ENCODE results near the gene AARS1.
"Not testable (repeated sequence)": the region's sequence is repeated elsewhere in the genome, so short reads cannot be mapped to it uniquely, and the experiment has no call there.

The AARS1 gene

GRCh38 chr16:70289229-70290094 is at the start of gene AARS1:
AARS1 (minus strand) TSS chr16:70289506; CDS start chr16:70282763, 6,743 bp downstream.
- Histone ChIP-seq H3K36me3 (ENCODE audit: insufficient read depth, low read length) (peaks cover 13% of the 10 kb centered on the region), H3K9me3 (ENCODE audit: control insufficient read depth, insufficient read depth, low read length) (no peaks in the 10 kb centered on the region), H3K4me1 (ENCODE audit: insufficient read depth, low read length) (no peaks in the 10 kb centered on the region), H3K9ac (ENCODE audit: low read depth, low read length) (peak within 1 kb of the TSS; percentile 91)

- H3K36me3 ChIP-seq (ENCODE audit: insufficient read depth, low read length) = peaks cover 8% of the 10 kb centered on the region
- H3K9me3 ChIP-seq (ENCODE audit: control insufficient read depth, insufficient read depth, low read length) = no peaks in the 10 kb centered on the region
- peaks cover 6% of the 10 kb centered on the region; the same call in 1 of the 2 replicates for H3K4me1 ChIP-seq (ENCODE audit: insufficient read depth, low read length)
- H3K9ac ChIP-seq (ENCODE audit: low read depth, low read length) = no peak overlapping the region
Measured at GRCh38 chr16:70337814-70338213, 48.5 kb upstream of the AARS1 start.

DNA sequence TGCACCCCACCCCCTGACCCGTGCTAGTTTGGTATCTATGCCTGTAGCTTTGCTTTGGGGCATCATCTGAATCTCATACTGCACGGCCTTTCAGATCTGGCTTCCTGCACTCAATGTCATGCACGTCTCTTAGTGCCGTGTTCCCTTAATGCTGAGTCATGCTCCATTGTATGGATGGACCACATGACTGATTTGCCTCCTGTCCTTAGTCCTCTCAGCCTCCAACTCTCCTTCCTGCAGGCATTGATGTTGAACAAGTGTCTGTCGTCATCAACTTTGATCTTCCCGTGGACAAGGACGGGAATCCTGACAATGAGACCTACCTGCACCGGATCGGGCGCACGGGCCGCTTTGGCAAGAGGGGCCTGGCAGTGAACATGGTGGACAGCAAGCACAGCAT is 43.4 kb upstream of the AARS1 start:
- H3K36me3 ChIP-seq (ENCODE audit: insufficient read depth, low read length) = peaks cover 10% of the 10 kb centered on the region
- H3K9me3 ChIP-seq (ENCODE audit: control insufficient read depth, insufficient read depth, low read length); H3K9ac ChIP-seq (ENCODE audit: low read depth, low read length); H3K4me1 ChIP-seq (ENCODE audit: insufficient read depth, low read length): not testable (repeated sequence)

DNA sequence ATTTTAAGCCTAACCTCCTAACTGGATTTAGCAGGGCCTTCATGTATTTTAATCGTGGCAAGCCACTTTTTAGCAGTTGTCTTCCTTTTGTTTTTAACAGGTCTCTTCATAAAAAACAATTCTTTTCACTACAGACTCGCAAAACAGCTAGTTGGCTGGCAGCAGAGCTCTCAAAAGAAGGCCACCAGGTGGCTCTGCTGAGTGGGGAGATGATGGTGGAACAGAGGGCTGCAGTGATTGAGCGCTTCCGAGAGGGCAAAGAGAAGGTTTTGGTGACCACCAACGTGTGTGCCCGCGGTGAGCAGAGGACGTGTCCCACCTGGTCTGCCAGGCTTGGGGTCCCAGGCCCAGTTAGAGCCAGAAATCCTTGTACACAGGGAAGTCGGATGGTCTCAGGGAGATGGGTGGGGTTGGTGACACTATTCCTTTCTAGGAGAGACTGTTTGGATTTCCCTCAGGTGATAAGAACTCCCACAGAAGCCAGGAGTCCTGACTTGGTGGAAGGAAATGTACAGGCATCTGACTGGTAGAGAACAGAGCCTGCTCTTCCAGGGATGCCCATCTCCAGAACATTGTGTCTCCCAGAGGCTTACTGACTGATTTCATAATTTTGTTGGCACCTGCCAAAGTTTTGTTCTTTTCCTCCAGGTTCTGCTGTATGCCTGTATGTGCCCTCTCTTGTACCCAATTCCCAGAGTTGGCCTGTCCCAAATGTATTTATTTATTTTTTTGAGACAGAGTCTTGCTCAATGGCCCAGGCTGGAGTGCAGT is 42.5 kb upstream of the AARS1 start:
- Histone ChIP-seq H3K9ac (ENCODE audit: low read depth, low read length) (no peak overlapping the region), H3K4me1 (ENCODE audit: insufficient read depth, low read length) (no peaks in the 10 kb centered on the region), H3K9me3 (ENCODE audit: control insufficient read depth, insufficient read depth, low read length) (no peaks in the 10 kb centered on the region), H3K36me3 (ENCODE audit: insufficient read depth, low read length) (peaks cover 10% of the 10 kb centered on the region)

DNA sequence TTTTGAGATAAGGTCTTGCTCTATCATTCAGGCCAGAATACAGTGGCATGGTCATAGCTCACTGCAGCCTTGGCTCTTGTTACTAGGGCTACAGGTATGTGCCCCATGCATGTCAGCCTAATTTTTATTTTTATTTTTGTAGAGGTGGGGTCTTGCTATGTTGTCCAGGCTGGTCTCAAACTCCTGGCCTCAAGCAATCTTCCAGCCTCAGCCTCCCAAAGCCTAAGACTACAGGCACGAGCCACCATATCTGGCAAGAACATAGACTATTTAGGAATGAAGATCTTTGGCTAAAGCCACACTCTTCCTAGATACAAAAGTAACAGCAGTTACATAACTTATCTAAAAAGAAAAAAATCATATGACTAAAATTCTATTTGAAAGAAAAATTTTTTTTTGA is 41.8 kb upstream of the AARS1 start:
- H3K36me3 ChIP-seq (ENCODE audit: insufficient read depth, low read length) = peaks cover 10% of the 10 kb centered on the region
- no peak overlapping the region for H3K9ac ChIP-seq (ENCODE audit: low read depth, low read length)
- no peaks in the 10 kb centered on the region for H3K9me3 ChIP-seq (ENCODE audit: control insufficient read depth, insufficient read depth, low read length)
- H3K4me1 ChIP-seq (ENCODE audit: insufficient read depth, low read length) = no peaks in the 10 kb centered on the region

DNA sequence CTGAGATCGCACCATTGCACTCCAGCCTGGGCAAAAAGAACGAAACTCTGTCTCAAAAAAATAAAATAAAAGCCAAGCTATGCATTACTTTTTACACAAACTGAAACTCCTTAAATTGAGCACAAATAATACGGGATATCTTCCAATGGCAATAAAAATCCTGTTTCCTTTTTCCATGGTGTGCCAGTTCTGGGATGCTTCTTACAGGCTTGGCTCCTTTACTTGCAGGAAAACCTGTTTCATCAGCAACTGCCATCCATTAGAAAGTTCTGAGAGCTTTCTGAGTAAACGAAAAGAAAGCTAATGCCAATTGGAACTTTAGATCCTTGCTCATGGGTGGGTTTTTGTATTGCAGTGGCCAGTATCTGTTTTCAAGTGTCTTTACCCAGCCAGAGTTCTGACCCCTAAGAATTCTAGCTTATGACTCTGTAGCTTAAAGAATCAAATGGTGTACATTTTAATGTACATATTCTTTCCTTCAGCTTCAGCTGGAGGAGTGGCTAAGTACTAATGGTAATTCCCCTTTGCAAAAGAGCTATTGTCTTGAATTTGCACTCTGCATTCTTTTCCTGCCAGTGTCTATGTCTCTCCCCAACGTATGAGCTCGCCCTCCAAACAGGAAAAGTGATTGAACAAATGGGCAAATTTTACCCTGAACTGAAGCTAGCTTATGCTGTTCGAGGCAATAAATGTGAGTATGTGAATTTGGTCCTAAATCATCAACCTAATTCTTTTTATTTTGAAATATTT is 35.9 kb upstream of the AARS1 start:
- no peak overlapping the region for H3K9ac ChIP-seq (ENCODE audit: low read depth, low read length)
- no peaks in the 10 kb centered on the region for H3K4me1 ChIP-seq (ENCODE audit: insufficient read depth, low read length)
- H3K36me3 ChIP-seq (ENCODE audit: insufficient read depth, low read length) = peaks cover 3% of the 10 kb centered on the region; the same call in 1 of the 2 replicates
- H3K9me3 ChIP-seq (ENCODE audit: control insufficient read depth, insufficient read depth, low read length) = no peaks in the 10 kb centered on the region

DNA sequence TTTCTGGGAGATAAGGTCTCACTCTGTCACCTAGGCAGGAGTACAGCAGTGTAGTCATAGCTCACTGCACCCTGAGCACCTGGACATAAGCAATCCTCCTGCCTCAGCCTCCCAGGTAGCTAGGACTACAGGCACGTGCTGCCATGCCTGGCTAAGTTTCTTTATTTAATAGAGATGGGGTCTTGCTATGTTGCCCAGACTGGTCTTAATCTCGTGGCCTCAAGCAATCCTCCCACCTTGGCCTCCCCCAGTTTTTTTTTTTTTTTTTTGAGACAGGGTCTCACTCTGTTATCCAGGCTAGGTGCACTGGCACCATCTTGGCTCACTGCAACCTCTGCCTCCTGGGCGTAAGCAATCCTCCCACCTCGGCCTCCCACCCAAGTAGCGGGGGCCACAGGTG is 30.8 kb upstream of the AARS1 start:
- no peaks in the 10 kb centered on the region for H3K4me1 ChIP-seq (ENCODE audit: insufficient read depth, low read length)
- H3K9ac ChIP-seq (ENCODE audit: low read depth, low read length) = no peak overlapping the region
- peaks cover 12% of the 10 kb centered on the region for H3K36me3 ChIP-seq (ENCODE audit: insufficient read depth, low read length)
- no peaks in the 10 kb centered on the region for H3K9me3 ChIP-seq (ENCODE audit: control insufficient read depth, insufficient read depth, low read length)

- H3K4me1 ChIP-seq (ENCODE audit: insufficient read depth, low read length); H3K9me3 ChIP-seq (ENCODE audit: control insufficient read depth, insufficient read depth, low read length); H3K9ac ChIP-seq (ENCODE audit: low read depth, low read length); H3K36me3 ChIP-seq (ENCODE audit: insufficient read depth, low read length): not testable (repeated sequence)
Measured at GRCh38 chr16:70307726-70308125, 18.4 kb upstream of the AARS1 start.

DNA sequence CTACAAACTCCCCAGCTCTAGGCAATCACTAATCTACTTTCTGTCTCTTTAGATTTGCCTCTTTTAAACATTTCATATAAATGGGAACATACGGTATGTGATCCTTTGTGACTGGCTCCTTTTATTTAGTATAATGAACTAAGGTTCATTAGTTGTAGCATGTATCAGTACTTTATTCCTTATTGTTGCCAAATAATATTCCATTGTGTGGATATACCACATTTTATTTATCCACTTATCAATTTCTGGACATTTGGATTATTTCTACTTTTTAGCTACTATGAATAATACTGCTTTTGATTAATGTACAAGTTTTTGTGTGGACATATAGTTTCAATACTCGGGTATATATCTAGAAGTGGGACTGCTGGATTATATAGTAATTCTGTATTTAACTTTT is 17.6 kb upstream of the AARS1 start:
- Histone ChIP-seq H3K9ac (ENCODE audit: low read depth, low read length) (no peak overlapping the region), H3K4me1 (ENCODE audit: insufficient read depth, low read length) (peaks cover 8% of the 10 kb centered on the region; the same call in 1 of the 2 replicates), H3K9me3 (ENCODE audit: control insufficient read depth, insufficient read depth, low read length) (no peaks in the 10 kb centered on the region), H3K36me3 (ENCODE audit: insufficient read depth, low read length) (no peaks in the 10 kb centered on the region)

DNA sequence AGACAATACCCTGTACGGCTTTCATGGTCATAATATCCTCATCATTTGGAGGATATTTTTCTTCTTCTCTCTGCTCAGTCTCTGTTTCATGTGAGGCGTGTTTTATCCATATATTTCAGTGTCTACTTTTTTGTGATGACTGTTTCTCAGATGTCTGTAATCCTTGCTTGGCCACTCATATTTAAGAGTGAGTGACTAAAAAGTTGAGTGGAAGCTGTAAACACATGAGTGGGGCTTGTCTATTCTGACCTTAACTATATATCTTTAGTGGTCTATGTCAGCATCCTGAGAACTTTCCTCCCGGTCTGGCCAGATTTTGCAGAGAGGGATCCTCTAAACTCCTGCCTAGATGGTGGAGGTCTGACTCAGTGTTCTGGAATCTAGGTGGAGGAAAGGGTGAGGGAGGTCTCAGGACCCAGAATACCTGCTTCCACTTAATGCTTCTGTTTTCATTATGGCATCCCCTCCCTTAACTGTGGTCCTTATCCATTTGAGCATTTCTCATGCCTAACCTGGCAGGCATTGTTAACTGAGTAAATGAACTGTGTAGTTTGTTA is 15.7 kb upstream of the AARS1 start:
- no peaks in the 10 kb centered on the region for H3K9me3 ChIP-seq (ENCODE audit: control insufficient read depth, insufficient read depth, low read length)
- H3K9ac ChIP-seq (ENCODE audit: low read depth, low read length) = no peak overlapping the region
- no peaks in the 10 kb centered on the region for H3K36me3 ChIP-seq (ENCODE audit: insufficient read depth, low read length)
- peaks cover 8% of the 10 kb centered on the region; the same call in 1 of the 2 replicates for H3K4me1 ChIP-seq (ENCODE audit: insufficient read depth, low read length)

- Histone ChIP-seq H3K4me1 (ENCODE audit: insufficient read depth, low read length) (peaks cover 8% of the 10 kb centered on the region; the same call in 1 of the 2 replicates), H3K9ac (ENCODE audit: low read depth, low read length) (no peak overlapping the region), H3K36me3 (ENCODE audit: insufficient read depth, low read length) (no peaks in the 10 kb centered on the region), H3K9me3 (ENCODE audit: control insufficient read depth, insufficient read depth, low read length) (no peaks in the 10 kb centered on the region)
Measured at GRCh38 chr16:70302745-70303144, 13.4 kb upstream of the AARS1 start.

- Histone ChIP-seq H3K36me3 (ENCODE audit: insufficient read depth, low read length) (no peaks in the 10 kb centered on the region), H3K4me1 (ENCODE audit: insufficient read depth, low read length) (peaks cover 8% of the 10 kb centered on the region; the same call in 1 of the 2 replicates), H3K9ac (ENCODE audit: low read depth, low read length) (no peak overlapping the region), H3K9me3 (ENCODE audit: control insufficient read depth, insufficient read depth, low read length) (no peaks in the 10 kb centered on the region)
Measured at GRCh38 chr16:70301121-70301520, 11.8 kb upstream of the AARS1 start.

GRCh38 chr16:70298988-70299938 is 10.0 kb upstream of the AARS1 start, which contains the start of gene DDX19B:
DDX19B (plus strand) TSS chr16:70299186; CDS start chr16:70299298, 112 bp downstream.
- no peaks in the 10 kb centered on the region for H3K4me1 ChIP-seq (ENCODE audit: insufficient read depth, low read length)
- no peaks in the 10 kb centered on the region for H3K36me3 ChIP-seq (ENCODE audit: insufficient read depth, low read length)
- peak within 1 kb of the TSS; percentile 92 for H3K9ac ChIP-seq (ENCODE audit: low read depth, low read length)
- H3K9me3 ChIP-seq (ENCODE audit: control insufficient read depth, insufficient read depth, low read length) = no peaks in the 10 kb centered on the region

Measured in ES-I3 (cell line).